Parathyroid adenoma (tissue), 2 donors: ENCODE results near the gene COX19.

Experiments
- H2AFZ ChIP-seq: fragments of 300-600 bp; sonication (generic); one replicate; pipeline ENCODE4 v1.7.0; 2017; ENCODE audit warnings: antibody characterized with exemption, mild to moderate bottlenecking
- H3K27ac ChIP-seq: fragments of 300-600 bp; sonication (generic); one replicate; pipeline ENCODE4 v1.7.0; 2017
- H3K27me3 ChIP-seq: fragments of 300-600 bp; sonication (generic); one replicate; pipeline ENCODE4 v1.7.0; 2017; ENCODE audit warnings: low read length; ENCODE audit not compliant: control insufficient read depth, insufficient read depth
- H3K36me3 ChIP-seq: fragments of 300-600 bp; sonication (generic); one replicate; pipeline ENCODE4 v1.7.0; 2017; ENCODE audit warnings: low read length; ENCODE audit not compliant: control insufficient read depth, insufficient read depth
- H3K4me1 ChIP-seq: fragments of 300-600 bp; sonication (generic); one replicate; pipeline ENCODE4 v1.7.0; 2017; ENCODE audit warnings: control low read depth
- H3K4me2 ChIP-seq: fragments of 300-600 bp; sonication (generic); one replicate; pipeline ENCODE4 v1.7.0; 2017; ENCODE audit warnings: low read length
- H3K4me3 ChIP-seq: fragments of 300-600 bp; sonication (generic); one replicate; pipeline ENCODE4 v1.7.0; 2017; ENCODE audit warnings: low read depth, low read length
- H3K79me2 ChIP-seq: fragments of 300-600 bp; sonication (generic); one replicate; pipeline ENCODE4 v1.7.0; 2017; ENCODE audit warnings: control low read depth
- H3K9ac ChIP-seq: fragments of 300-600 bp; sonication (generic); one replicate; pipeline ENCODE4 v1.7.0; 2017; ENCODE audit warnings: mild to moderate bottlenecking
- H3K9me3 ChIP-seq: fragments of 300-600 bp; sonication (generic); one replicate; pipeline ENCODE4 v1.7.0; 2017; ENCODE audit warnings: low read length; ENCODE audit not compliant: control insufficient read depth
- TF ChIP-seq, protein P1 (sequence below): fragments of 300-600 bp; sonication (generic); IDR thresholded peaks from one replicate; pipeline ENCODE4 v1.7.0; 2017; ENCODE audit warnings: antibody characterized with exemption, mild to moderate bottlenecking
- donor health status: primary hyperparathyroidism.

The COX19 gene

DNA sequence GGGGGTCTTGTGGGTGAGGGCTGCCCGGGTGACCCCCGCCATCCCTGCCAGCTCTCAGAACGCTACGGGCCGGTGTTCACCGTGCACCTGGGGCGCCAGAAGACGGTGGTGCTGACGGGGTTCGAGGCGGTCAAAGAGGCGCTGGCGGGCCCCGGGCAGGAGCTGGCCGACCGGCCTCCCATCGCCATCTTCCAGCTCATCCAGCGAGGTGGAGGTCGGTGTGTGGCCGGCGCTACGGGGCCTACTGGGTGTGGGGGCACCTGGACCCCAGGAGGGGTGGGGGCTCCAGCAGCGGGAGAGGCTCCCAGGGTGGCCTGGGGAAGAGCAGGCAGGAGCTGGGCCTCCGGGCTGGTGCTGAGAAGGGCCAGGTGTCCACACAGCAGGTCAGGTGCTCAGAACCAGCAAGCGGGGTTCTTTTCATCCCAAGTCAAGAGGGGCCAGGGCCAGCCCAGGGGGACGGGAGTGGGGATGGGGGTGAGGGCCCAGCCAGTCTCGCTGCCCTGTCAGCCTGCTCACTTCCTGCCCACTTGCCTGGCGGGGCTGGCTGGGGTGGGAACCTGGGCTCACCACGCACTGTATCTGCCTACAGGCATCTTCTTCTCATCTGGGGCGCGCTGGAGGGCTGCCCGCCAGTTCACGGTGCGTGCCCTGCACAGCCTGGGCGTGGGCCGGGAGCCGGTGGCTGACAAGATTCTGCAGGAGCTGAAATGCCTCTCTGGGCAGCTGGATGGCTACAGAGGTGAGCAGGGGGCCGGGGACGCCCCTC is 9.2 kb upstream of the COX19 start:
- Histone ChIP-seq H3K9ac (no peak overlapping the region), H3K36me3 (no peaks in the 10 kb centered on the region), H2AFZ (no peak overlapping the region), H3K9me3 (no peaks in the 10 kb centered on the region), H3K27ac (no peak overlapping the region), H3K4me3 (no peak overlapping the region), H3K4me1 (peaks cover 2% of the 10 kb centered on the region), H3K4me2 (no peak overlapping the region), H3K27me3 (no peaks in the 10 kb centered on the region), H3K79me2 (no peaks in the 10 kb centered on the region)
- TF ChIP-seq, protein P1, sequence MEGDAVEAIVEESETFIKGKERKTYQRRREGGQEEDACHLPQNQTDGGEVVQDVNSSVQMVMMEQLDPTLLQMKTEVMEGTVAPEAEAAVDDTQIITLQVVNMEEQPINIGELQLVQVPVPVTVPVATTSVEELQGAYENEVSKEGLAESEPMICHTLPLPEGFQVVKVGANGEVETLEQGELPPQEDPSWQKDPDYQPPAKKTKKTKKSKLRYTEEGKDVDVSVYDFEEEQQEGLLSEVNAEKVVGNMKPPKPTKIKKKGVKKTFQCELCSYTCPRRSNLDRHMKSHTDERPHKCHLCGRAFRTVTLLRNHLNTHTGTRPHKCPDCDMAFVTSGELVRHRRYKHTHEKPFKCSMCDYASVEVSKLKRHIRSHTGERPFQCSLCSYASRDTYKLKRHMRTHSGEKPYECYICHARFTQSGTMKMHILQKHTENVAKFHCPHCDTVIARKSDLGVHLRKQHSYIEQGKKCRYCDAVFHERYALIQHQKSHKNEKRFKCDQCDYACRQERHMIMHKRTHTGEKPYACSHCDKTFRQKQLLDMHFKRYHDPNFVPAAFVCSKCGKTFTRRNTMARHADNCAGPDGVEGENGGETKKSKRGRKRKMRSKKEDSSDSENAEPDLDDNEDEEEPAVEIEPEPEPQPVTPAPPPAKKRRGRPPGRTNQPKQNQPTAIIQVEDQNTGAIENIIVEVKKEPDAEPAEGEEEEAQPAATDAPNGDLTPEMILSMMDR, result no peak

DNA sequence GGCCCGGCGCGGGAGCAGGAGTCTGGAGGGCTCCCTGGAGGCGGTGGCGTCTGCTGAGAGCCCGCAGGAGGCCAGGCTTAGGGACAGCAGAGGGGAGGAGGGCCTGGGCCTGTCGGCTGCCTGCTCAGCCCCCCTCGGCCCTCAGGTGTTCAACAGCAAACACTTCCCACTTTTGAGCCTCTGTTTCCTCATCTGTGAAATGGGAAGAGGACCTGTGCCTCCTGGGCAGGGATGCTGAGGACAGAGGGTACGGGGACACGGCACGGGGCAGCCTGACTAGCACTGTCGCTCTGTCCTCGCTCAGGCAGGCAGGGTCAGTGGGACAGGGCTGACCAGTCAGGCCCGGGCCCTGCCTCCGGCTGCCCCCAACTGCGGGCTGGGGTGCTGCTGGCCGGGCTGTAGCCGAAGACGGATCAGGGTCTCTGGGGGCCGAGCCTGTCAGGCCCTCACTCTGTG is 8.3 kb upstream of the COX19 start:
- Histone ChIP-seq H3K79me2 (no peaks in the 10 kb centered on the region), H3K27me3 (no peaks in the 10 kb centered on the region), H3K4me1 (peaks cover 2% of the 10 kb centered on the region), H3K4me3 (no peak overlapping the region), H3K27ac (no peak overlapping the region), H3K4me2 (no peak overlapping the region), H2AFZ (no peak overlapping the region), H3K9me3 (no peaks in the 10 kb centered on the region), H3K9ac (no peak overlapping the region), H3K36me3 (no peaks in the 10 kb centered on the region)
- TF ChIP-seq, protein P1, result no peak

DNA sequence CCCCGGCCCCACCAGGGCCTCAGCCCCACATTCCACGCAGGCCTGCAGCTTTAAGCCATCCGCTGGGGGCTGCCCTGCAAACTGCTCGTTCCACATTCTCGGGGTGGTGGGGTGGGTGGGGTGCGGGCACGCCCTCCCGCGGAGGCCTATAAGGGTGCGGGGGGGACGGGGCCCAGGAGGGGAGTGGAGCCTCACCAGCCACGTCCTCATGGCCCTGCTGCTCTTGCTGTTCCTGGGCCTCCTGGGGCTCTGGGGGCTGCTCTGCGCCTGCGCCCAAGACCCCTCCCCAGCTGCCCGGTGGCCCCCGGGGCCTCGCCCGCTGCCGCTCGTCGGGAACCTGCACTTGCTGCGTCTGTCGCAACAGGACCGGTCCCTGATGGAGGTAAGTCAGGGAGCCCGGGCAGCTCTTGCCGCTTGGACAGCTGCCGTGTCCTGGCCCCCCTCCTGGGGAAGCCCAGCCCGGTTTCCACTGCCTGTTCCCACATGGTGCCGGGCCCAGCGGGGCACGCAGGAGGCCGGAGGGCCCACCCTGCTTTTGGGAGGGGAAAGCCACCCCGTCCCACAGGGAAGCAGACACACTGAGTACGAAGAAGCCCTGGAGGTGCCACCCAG is 7.8 kb upstream of the COX19 start, which contains the start of gene CYP2W1:
Gene CYP2W1 (plus strand): TSS at position 178 of the 612 bp plus-strand sequence. CDS start 31 bp downstream, at position 209.
- Histone ChIP-seq H3K9me3 (no peaks in the 10 kb centered on the region), H3K27ac (no peak within 1 kb of the TSS), H3K4me2 (no peak within 1 kb of the TSS), H3K79me2 (no peaks in the 10 kb centered on the region), H3K36me3 (no peaks in the 10 kb centered on the region), H3K9ac (no peak within 1 kb of the TSS), H3K4me1 (no peaks in the 10 kb centered on the region), H3K27me3 (no peaks in the 10 kb centered on the region), H2AFZ (no peak within 1 kb of the TSS), H3K4me3 (no peak within 1 kb of the TSS)
- TF ChIP-seq, protein P1, result no peak

DNA sequence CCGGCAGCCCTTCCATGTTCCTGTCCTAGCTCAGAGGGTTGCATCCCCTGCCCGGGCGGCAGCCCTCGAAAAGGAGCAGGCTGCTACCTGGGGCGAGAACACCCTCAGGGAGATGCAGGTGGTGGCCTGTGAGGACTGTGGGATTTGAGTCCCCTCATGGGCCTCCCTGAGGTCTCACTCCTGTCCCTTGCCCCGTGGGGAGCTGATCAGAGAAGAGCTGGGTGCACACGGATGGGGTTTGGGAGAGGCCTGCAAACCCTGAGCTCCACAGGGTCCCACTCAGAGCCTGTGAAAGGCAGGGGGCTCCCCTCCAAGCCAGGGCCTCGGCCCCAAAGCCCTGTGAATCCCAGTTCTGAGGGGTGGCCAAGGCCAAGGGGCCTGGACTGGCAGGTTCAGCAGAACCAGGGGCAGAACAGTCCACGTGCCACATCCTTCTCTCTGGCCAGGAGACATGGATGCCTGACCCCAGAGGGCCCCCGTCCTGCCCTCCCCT is 7.2 kb upstream of the COX19 start:
- Histone ChIP-seq H3K9me3 (no peaks in the 10 kb centered on the region), H3K27ac (no peak overlapping the region), H3K36me3 (no peaks in the 10 kb centered on the region), H3K79me2 (no peaks in the 10 kb centered on the region), H3K9ac (no peak overlapping the region), H3K4me3 (no peak overlapping the region), H3K27me3 (no peaks in the 10 kb centered on the region), H3K4me1 (no peaks in the 10 kb centered on the region), H2AFZ (no peak overlapping the region), H3K4me2 (no peak overlapping the region)
- TF ChIP-seq, protein P1, result no peak
